Measurements from ENCODE around the gene DUT.

DUT gene

DNA sequence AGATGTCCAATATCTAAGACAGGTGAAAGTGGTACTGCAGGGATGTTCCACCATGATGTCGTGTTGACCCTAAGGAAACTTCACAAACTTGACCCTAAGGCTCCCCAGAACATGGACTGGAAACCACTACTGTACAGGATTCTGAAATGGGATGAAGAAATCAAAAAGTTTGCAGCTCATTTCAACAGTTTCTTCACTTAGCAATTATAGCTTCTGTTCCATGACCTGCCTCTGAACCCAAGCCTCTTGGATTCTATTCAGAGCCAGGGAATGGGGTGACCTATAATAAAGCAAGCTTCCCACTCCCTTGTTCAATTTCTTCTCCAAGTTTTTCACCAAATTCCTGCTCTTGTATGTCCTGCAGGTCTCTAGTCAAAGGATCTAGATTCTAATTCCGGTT is 40.7 kb downstream of the DUT start:
- DNase-seq, result no peak

DNA sequence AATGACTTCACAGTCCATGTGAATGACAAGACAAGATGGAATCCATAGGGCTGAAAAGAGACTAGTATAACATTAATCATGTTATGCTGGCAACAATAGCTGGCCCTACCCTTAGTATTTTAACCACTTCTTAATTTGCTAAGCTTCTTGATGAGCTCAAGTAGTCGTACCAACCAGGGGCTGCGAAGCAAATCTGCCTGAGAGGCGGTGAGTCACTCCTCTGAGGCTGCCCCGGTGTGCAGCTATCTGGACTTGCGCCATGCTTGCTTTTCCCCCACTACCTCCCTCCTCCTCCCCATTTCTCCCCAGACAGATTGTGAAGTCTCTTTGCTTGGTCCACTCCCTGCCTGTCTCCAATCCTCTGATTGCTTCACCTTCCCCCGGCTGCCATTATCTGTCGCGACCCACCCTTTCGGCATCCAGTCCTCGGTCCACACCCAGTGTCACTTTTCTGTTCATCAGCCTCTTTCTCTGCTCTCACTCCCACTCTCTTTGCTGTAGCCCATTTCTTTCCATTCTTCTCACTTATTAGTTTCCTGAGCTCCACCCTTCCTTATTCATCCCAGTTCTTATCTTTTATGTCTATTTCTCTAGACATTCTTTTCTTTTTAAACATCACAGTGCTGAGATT is 42.7 kb downstream of the DUT start:
- no peak for DNase-seq

DNA sequence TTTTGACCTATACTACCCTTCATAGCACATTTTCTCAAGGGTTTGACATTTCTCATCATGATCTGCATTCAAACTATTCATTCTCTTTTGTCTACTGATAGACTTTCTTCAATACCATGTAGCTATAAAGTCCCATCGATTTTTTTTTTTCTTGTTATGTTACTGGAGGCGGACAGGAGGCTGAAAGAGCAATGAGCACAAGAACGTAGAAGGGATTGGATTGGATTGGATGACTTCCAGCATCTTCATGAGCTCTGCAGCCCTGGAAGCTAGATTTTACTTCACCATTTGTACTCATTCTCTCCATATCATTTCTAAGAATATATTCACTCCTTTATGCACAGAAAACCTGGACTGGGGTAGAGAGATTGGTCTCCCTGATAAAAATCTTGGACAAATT is 43.2 kb downstream of the DUT start:
- no peak for DNase-seq

GRCh38 chr15:48375767-48376166 is 44.5 kb downstream of the DUT start:
- no peak for DNase-seq

- no peak for DNase-seq
Measured at GRCh38 chr15:48380198-48380597, 49.0 kb downstream of the DUT start.

- DNase-seq, result no peak
Measured at GRCh38 chr15:48381861-48382260, 50.6 kb downstream of the DUT start.

DNA sequence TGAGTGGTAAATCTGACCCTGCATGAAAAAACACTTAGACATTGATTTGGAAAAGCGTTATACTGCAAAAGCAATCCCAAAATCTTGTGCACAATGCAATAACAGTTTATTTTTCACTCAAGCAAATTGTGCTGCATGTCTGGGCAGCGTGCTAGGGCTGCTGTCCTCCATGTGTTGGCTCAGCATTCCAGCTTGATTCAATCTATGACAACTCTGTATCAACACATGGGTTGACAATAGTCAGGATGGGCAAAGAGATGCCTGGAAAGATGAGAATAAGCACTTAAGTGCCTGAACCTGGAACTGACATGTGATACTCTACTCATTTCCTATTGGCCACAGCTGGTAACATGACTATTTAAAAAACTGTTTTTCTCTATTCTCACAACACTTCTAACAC is 51.8 kb downstream of the DUT start:
- no peak for DNase-seq

- DNase-seq, result no peak
Measured at GRCh38 chr15:48384616-48385015, 53.4 kb downstream of the DUT start.

- DNase-seq, result no peak
Measured at GRCh38 chr15:48385031-48385830, 54.0 kb downstream of the DUT start.

- DNase-seq, result no peak
Measured at GRCh38 chr15:48388016-48388851, 57.0 kb downstream of the DUT start.

GRCh38 chr15:48388910-48389309 is 57.7 kb downstream of the DUT start:
- DNase-seq, result no peak

- DNase-seq, result no peak
Measured at GRCh38 chr15:48389691-48390143, 58.5 kb downstream of the DUT start.

GRCh38 chr15:48391950-48392349 is 60.7 kb downstream of the DUT start:
- DNase-seq, result no peak

- DNase-seq, result no peak
Measured at GRCh38 chr15:48392356-48392755, 61.1 kb downstream of the DUT start.
